HepG2 (cell line): Measurements from ENCODE around the gene MED12L. TPM values are rescaled to one million over a fixed set of nuclear protein-coding genes. Genes with fewer than 3 reads are reported as not detected.
A peak's percentile ranks its signal among the peaks of the same experiment; 100 is the strongest.

Source experiments
- ATF7-NPFF ChIP-seq: sonication (generic); formaldehyde crosslinking; IDR thresholded peaks from 2 replicates; pipeline ENCODE4 v1.8.1; 2023; ENCODE audit warnings: mild to moderate bottlenecking, low read depth, missing genetic modification reagents, moderate library complexity
- FOXA1 ChIP-seq, 2 experiments: fragments of 450-650 bp in 1 of 2; sonication (generic) in 1 of 2; formaldehyde crosslinking in 1 of 2; IDR thresholded peaks; 2 replicates each; pipeline versions ENCODE4 v1.4.0 to v1.6.1; 2016 to 2020; ENCODE audit warnings: missing genetic modification reagents in 1 of 2
- GTF3A ChIP-seq: sonication (generic); formaldehyde crosslinking; conservative IDR thresholded peaks from 2 replicates; pipeline ENCODE4 v1.4.0; 2020; ENCODE audit warnings: mild to moderate bottlenecking, missing genetic modification reagents
- HNRNPK ChIP-seq: fragments of 200-400 bp; formaldehyde crosslinking; IDR thresholded peaks from 2 replicates; pipeline ENCODE4 v1.6.1; 2018; ENCODE audit warnings: low read length, low read depth, moderate library complexity, mild to moderate bottlenecking; ENCODE audit not compliant: poor library complexity, severe bottlenecking
- JARID2 ChIP-seq: sonication (generic); formaldehyde crosslinking; IDR thresholded peaks from 2 replicates; pipeline ENCODE4 v1.8.1; 2023; ENCODE audit warnings: missing genetic modification reagents, inconsistent platforms; ENCODE audit not compliant: insufficient replicate concordance
- MTF2 ChIP-seq: sonication (generic); formaldehyde crosslinking; IDR thresholded peaks from 2 replicates; pipeline ENCODE4 v1.5.0; 2020; ENCODE audit warnings: missing genetic modification reagents, borderline replicate concordance
- MYC ChIP-seq: sonication (generic); formaldehyde crosslinking; IDR thresholded peaks from 2 replicates; pipeline ENCODE4 v1.9.0; 2021; ENCODE audit warnings: missing genetic modification reagents, borderline replicate concordance
- ZC3H4 ChIP-seq: sonication (generic); formaldehyde crosslinking; IDR thresholded peaks from 2 replicates; pipeline ENCODE4 v1.4.0; 2020; ENCODE audit warnings: missing genetic modification reagents, borderline replicate concordance
- ZFP1 ChIP-seq: IDR thresholded peaks from 2 replicates; pipeline ENCODE4 v1.6.1; 2016
- ZNF317 ChIP-seq: sonication (generic); formaldehyde crosslinking; IDR thresholded peaks from 2 replicates; pipeline ENCODE4 v1.5.0; 2020; ENCODE audit warnings: mild to moderate bottlenecking, missing genetic modification reagents
- ZNF496 ChIP-seq: sonication (generic); formaldehyde crosslinking; IDR thresholded peaks from 2 replicates; pipeline ENCODE4 v1.8.1; 2023; ENCODE audit warnings: mild to moderate bottlenecking, moderate library complexity, missing genetic modification reagents; ENCODE audit not compliant: insufficient replicate concordance
- ZNF567 ChIP-seq: sonication (generic); formaldehyde crosslinking; IDR thresholded peaks from 2 replicates; pipeline ENCODE4 v1.8.1; 2023; ENCODE audit warnings: mild to moderate bottlenecking, missing genetic modification reagents, borderline replicate concordance
- ZNF605 ChIP-seq: sonication (generic); formaldehyde crosslinking; IDR thresholded peaks from 2 replicates; pipeline ENCODE4 v1.8.0; 2022; ENCODE audit warnings: mild to moderate bottlenecking, missing genetic modification reagents
- ZNF720 ChIP-seq: sonication (generic); formaldehyde crosslinking; IDR thresholded peaks from 2 replicates; pipeline ENCODE4 v1.4.0; 2020; ENCODE audit warnings: missing genetic modification reagents
- ZNF766 ChIP-seq: sonication (generic); formaldehyde crosslinking; IDR thresholded peaks from 2 replicates; pipeline ENCODE4 v1.5.0; 2020; ENCODE audit warnings: missing genetic modification reagents, borderline replicate concordance
- polyA plus RNA-seq, 8 experiments: library from polyadenylated mRNA; depleted of rRNA in 3 of 8; stranded (reverse) in 7 of 8; unstranded in 1 of 8; fragments of >200 nt; fragmentation: Illumina TruSeq in 4 of 8; extraction: Trizol in 4 of 8; gene quantifications; 2 replicates each; pipeline versions ENCODE4 v1.2.1 to v1.2.3, GENCODE V29; 2011 to 2016; ENCODE audit warnings: low read depth in 4 of 8, missing spikeins in 1 of 8, mixed read lengths in 1 of 8; ENCODE audit not compliant: insufficient read depth in 1 of 8
- total RNA-seq, 5 experiments: library from RNA; depleted of rRNA; stranded (reverse); fragments of >200 nt; fragmentation: Illumina TruSeq; extraction: Trizol; gene quantifications; 2 replicates each; pipeline ENCODE4 v1.2.3, GENCODE V29; 2016; ENCODE audit warnings: low read depth in 1 of 5
- TF ChIP-seq, protein P1 (sequence below): sonication (generic); formaldehyde crosslinking; IDR thresholded peaks from 2 replicates; pipeline ENCODE4 v1.5.0; 2020; ENCODE audit warnings: missing genetic modification reagents
- TF ChIP-seq, protein P2 (sequence below): IDR thresholded peaks from 2 replicates; pipeline ENCODE4 v1.6.1; 2016; ENCODE audit warnings: missing biosample characterization, missing genetic modification reagents, low read depth
- TF ChIP-seq, protein P3 (sequence below): IDR thresholded peaks from 2 replicates; pipeline ENCODE4 v1.6.1; 2016; ENCODE audit warnings: low read depth, missing genetic modification reagents, missing compliant biosample characterization
- TF ChIP-seq, protein P4 (sequence below): sonication (generic); formaldehyde crosslinking; IDR thresholded peaks from 2 replicates; pipeline ENCODE4 v1.5.0; 2020; ENCODE audit warnings: missing genetic modification reagents

Gene MED12L
- total and polyA plus RNA-seq, 2 of the 13 experiments (the other 11 are each of a cell fraction or from before 2014, with no cell fraction given): 0.07 to 0.64 TPM

DNA sequence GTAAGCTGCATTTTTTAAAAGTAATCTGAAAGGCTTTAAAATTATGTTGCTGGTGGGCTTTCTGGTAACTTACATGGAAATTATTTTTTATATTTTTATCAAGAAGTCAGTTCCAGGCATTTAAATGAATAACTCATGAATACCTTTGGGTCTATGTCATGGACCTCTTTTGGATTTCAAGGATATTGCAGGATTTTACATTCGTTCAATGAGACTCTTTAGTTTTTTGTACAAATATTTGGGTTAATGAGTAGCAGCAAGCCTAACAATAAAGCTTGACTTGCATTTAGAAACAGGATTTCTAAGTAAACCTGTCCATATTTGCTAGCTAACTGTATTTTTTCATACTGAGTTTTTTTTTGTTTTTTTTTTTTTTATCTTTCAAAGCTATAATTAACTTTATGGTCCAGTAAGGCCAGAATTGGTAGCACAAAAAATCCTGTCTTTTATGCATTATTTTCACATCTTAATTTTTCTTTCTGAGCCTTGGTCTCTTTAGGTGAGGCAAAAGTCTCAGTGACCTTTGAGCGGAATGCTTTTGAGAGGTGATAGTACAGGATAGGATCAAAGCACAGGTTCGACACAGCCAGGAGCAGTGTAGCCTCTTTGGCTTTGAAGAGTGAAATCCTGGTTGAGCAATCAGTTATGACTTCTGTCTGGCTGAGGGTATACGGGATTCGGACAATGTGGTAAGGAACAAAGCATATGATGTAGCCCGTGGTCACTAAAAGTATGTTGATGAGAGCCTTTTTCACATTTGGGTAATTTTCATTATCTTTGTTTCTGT, 112.7 kb downstream of the MED12L start (continued):
- no peak for TF ChIP-seq ATF7-NPFF
- peak; percentile 71; the same call in 1 of the 2 replicates for TF ChIP-seq ZFP1 (CRISPR knock-in tag)
- no peak for TF ChIP-seq ZC3H4 (CRISPR knock-in tag)
- no peak for TF ChIP-seq ZNF496 (CRISPR knock-in tag)
- TF ChIP-seq ZNF766 (CRISPR knock-in tag): no peak
- TF ChIP-seq JARID2 (CRISPR knock-in tag): no peak
- TF ChIP-seq, protein P1, sequence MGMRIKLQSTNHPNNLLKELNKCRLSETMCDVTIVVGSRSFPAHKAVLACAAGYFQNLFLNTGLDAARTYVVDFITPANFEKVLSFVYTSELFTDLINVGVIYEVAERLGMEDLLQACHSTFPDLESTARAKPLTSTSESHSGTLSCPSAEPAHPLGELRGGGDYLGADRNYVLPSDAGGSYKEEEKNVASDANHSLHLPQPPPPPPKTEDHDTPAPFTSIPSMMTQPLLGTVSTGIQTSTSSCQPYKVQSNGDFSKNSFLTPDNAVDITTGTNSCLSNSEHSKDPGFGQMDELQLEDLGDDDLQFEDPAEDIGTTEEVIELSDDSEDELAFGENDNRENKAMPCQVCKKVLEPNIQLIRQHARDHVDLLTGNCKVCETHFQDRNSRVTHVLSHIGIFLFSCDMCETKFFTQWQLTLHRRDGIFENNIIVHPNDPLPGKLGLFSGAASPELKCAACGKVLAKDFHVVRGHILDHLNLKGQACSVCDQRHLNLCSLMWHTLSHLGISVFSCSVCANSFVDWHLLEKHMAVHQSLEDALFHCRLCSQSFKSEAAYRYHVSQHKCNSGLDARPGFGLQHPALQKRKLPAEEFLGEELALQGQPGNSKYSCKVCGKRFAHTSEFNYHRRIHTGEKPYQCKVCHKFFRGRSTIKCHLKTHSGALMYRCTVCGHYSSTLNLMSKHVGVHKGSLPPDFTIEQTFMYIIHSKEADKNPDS: peak; percentile 77
- TF ChIP-seq, protein P2, sequence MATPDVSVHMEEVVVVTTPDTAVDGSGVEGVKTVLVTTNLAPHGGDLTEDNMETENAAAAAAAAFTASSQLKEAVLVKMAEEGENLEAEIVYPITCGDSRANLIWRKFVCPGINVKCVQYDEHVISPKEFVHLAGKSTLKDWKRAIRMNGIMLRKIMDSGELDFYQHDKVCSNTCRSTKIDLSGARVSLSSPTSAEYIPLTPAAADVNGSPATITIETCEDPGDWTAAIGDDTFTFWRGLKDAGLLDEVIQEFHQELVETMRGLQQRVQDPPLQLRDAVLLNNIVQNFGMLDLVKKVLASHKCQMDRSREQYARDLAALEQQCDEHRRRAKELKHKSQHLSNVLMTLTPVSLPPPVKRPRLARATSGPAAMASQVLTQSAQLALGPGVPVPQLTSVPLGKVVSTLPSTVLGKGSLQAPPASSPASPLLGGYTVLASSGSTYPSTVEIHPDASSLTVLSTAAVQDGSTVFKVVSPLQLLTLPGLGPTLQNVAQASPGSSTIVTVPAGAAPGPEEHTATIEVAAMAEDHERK (CRISPR knock-in tag): no peak
- TF ChIP-seq ZNF605 (CRISPR knock-in tag): peak; percentile 37; the same call in 1 of the 2 replicates
- TF ChIP-seq ZNF317 (CRISPR knock-in tag): peak; percentile 32; the same call in 1 of the 2 replicates
- TF ChIP-seq, protein P3, sequence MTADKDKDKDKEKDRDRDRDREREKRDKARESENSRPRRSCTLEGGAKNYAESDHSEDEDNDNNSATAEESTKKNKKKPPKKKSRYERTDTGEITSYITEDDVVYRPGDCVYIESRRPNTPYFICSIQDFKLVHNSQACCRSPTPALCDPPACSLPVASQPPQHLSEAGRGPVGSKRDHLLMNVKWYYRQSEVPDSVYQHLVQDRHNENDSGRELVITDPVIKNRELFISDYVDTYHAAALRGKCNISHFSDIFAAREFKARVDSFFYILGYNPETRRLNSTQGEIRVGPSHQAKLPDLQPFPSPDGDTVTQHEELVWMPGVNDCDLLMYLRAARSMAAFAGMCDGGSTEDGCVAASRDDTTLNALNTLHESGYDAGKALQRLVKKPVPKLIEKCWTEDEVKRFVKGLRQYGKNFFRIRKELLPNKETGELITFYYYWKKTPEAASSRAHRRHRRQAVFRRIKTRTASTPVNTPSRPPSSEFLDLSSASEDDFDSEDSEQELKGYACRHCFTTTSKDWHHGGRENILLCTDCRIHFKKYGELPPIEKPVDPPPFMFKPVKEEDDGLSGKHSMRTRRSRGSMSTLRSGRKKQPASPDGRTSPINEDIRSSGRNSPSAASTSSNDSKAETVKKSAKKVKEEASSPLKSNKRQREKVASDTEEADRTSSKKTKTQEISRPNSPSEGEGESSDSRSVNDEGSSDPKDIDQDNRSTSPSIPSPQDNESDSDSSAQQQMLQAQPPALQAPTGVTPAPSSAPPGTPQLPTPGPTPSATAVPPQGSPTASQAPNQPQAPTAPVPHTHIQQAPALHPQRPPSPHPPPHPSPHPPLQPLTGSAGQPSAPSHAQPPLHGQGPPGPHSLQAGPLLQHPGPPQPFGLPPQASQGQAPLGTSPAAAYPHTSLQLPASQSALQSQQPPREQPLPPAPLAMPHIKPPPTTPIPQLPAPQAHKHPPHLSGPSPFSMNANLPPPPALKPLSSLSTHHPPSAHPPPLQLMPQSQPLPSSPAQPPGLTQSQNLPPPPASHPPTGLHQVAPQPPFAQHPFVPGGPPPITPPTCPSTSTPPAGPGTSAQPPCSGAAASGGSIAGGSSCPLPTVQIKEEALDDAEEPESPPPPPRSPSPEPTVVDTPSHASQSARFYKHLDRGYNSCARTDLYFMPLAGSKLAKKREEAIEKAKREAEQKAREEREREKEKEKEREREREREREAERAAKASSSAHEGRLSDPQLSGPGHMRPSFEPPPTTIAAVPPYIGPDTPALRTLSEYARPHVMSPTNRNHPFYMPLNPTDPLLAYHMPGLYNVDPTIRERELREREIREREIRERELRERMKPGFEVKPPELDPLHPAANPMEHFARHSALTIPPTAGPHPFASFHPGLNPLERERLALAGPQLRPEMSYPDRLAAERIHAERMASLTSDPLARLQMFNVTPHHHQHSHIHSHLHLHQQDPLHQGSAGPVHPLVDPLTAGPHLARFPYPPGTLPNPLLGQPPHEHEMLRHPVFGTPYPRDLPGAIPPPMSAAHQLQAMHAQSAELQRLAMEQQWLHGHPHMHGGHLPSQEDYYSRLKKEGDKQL: peak; percentile 87
- TF ChIP-seq GTF3A (CRISPR knock-in tag): no peak
- no peak for TF ChIP-seq HNRNPK
- TF ChIP-seq, protein P4, sequence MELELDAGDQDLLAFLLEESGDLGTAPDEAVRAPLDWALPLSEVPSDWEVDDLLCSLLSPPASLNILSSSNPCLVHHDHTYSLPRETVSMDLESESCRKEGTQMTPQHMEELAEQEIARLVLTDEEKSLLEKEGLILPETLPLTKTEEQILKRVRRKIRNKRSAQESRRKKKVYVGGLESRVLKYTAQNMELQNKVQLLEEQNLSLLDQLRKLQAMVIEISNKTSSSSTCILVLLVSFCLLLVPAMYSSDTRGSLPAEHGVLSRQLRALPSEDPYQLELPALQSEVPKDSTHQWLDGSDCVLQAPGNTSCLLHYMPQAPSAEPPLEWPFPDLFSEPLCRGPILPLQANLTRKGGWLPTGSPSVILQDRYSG: no peak
- no peak for TF ChIP-seq ZNF567 (CRISPR knock-in tag)
- TF ChIP-seq FOXA1 (IDR thresholded peaks at IDR 0.05): no peak
- peak; percentile 61 for TF ChIP-seq FOXA1 (CRISPR knock-in tag; IDR thresholded peaks at IDR 0.05)
- no peak for TF ChIP-seq MTF2 (CRISPR knock-in tag)
- TF ChIP-seq MYC (CRISPR knock-in tag): 0 out of 2 replicates have a peak, but pooled peaks have one; percentile 29
- no peak for TF ChIP-seq ZNF720 (CRISPR knock-in tag)
